Spleen (tissue), 11 donors: ENCODE data around the gene CEP44. TPM values are rescaled to one million over a fixed set of nuclear protein-coding genes. Genes with fewer than 3 reads are reported as not detected.

ENCODE experiments used
- DNase-seq: peaks from one replicate; pipeline ENCODE4 v3.0.0-alpha.2; 2020
- H3K27ac ChIP-seq, 8 donors: fragments of 200-600 bp; sonication (generic) in 7 of 8; 1 replicate in 4 of 8; 2 replicates in 4 of 8; pipeline versions ENCODE4 v1.5.0 to v1.8.0; 2016 to 2021; ENCODE audit warnings: inconsistent platforms in 4 of 8, mild to moderate bottlenecking in 4 of 8, moderate library complexity in 1 of 8
- H3K27me3 ChIP-seq, 7 donors: fragments of 200-600 bp; sonication (generic) in 6 of 7; replicated peaks in 1 of 7; 1 replicate in 4 of 7; 2 replicates in 3 of 7; pipeline versions ENCODE4 v1.5.0 to v1.8.0; 2016 to 2021; ENCODE audit warnings: inconsistent platforms in 3 of 7, mild to moderate bottlenecking in 1 of 7
- H3K36me3 ChIP-seq, 6 donors: fragments of 200-600 bp; sonication (generic) in 5 of 6; 1 replicate in 4 of 6; 2 replicates in 2 of 6; pipeline versions ENCODE4 v1.5.0 to v1.8.0; 2016 to 2021; ENCODE audit warnings: inconsistent platforms in 2 of 6
- H3K4me1 ChIP-seq, 6 donors: fragments of 200-600 bp; sonication (generic) in 5 of 6; 1 replicate in 3 of 6; 2 replicates in 3 of 6; pipeline versions ENCODE4 v1.5.0 to v1.8.0; 2016 to 2021; ENCODE audit warnings: inconsistent platforms in 3 of 6
- H3K4me3 ChIP-seq, 8 donors: fragments of 200-600 bp; sonication (generic) in 7 of 8; 1 replicate in 4 of 8; 2 replicates in 4 of 8; pipeline versions ENCODE4 v1.5.0 to v1.8.0; 2016 to 2021; ENCODE audit warnings: inconsistent platforms in 4 of 8, mild to moderate bottlenecking in 4 of 8, moderate library complexity in 2 of 8
- H3K9me3 ChIP-seq, 8 donors: fragments of 200-600 bp; sonication (generic) in 7 of 8; 1 replicate in 4 of 8; 2 replicates in 4 of 8; pipeline versions ENCODE4 v1.5.0 to v1.8.0; 2016 to 2021; ENCODE audit warnings: inconsistent platforms in 4 of 8
- POLR2A ChIP-seq, 3 donors: fragments of 450-650 bp; IDR thresholded peaks; one replicate each; pipeline ENCODE4 v1.5.1; 2017; ENCODE audit warnings: antibody characterized with exemption in 3 of 3, mild to moderate bottlenecking in 1 of 3
- POLR2AphosphoS5 ChIP-seq, 3 donors: sonication (generic); formaldehyde crosslinking; IDR thresholded peaks; one replicate each; pipeline ENCODE4 v1.5.1; 2017; ENCODE audit warnings: antibody characterized with exemption in 3 of 3
- WGBS, 5 donors: extraction: QIAGEN DNeasy Blood & Tissue Kit in 3 of 5; methylation state at CpG; one replicate each; pipeline versions ENCODE4 v1.1.5 to v1.1.7; 2013 to 2018; 5-methylcytosine and 5-hydroxymethylcytosine counted together
- intact Hi-C: fragments of 100-400 bp; cut with DNase I; formaldehyde crosslinking; loops from one replicate; pipeline ENCODE4 v1.15.0; 2023; ENCODE audit warnings: low total_unique reads
- polyA plus RNA-seq, 3 donors: library from polyadenylated mRNA; stranded (reverse); fragments of 200-250 nt; gene quantifications; one replicate each; pipeline ENCODE4 v1.2.1, GENCODE V29; 2013
- total RNA-seq, 7 donors: library from RNA; depleted of rRNA in 3 of 7; stranded (reverse); fragments of >200 nt in 3 of 7; fragmentation: NEBNext Ultra II Directional in 4 of 7; extraction: Animal tissue kit (Norgen Biotek cat#: 25700) in 4 of 7; gene quantifications; one replicate each; pipeline versions ENCODE4 v1.1.0 to v1.2.1, GENCODE V29; 2016 to 2021
- TF ChIP-seq, protein P1 (sequence below), 11 experiments: fragments of 200-600 bp in 7 of 11; fragments of 450-650 bp in 4 of 11; sonication (generic) in 4 of 11; IDR thresholded peaks in 8 of 11; conservative IDR thresholded peaks in 3 of 11; 1 replicate in 7 of 11; 2 replicates in 4 of 11; pipeline versions ENCODE4 v1.4.0 to v1.8.0; 2016 to 2021; ENCODE audit warnings: antibody characterized with exemption in 11 of 11, inconsistent platforms in 4 of 11, mild to moderate bottlenecking in 1 of 11
- donor health status: healthy with polysubstance abuse.
- donor health status: DM: no; HTN: no; CAD: no; lungs with moderate emphysema.
- donor health status: DM: no; HTN: no; CAD: no.
- donor health status: Bipolar disorder and iron deficiency.
- donor health status: healthy.
- donor health status: DM: no; HTN: no; CAD: no.
- donor health status: DM: yes; HTN: yes; CAD: no.

The CEP44 gene
- total and polyA plus RNA-seq, 10 donors = 5.6 to 27.7 (median 15.9) TPM

GRCh38 chr4:174312993-174313392 lies 29.3 kb downstream of the CEP44 start:
- Histone ChIP-seq H3K4me3 (no peak overlapping the region), H3K36me3 (peaks cover 0 to 92% (median 26%) of the 10 kb centered on the region in 6 donors), H3K27ac (no peak overlapping the region), H3K27me3 (no peaks in the 10 kb centered on the region), H3K4me1 (no peaks in the 10 kb centered on the region), H3K9me3 (no peaks in the 10 kb centered on the region)
- TF ChIP-seq, protein P1, sequence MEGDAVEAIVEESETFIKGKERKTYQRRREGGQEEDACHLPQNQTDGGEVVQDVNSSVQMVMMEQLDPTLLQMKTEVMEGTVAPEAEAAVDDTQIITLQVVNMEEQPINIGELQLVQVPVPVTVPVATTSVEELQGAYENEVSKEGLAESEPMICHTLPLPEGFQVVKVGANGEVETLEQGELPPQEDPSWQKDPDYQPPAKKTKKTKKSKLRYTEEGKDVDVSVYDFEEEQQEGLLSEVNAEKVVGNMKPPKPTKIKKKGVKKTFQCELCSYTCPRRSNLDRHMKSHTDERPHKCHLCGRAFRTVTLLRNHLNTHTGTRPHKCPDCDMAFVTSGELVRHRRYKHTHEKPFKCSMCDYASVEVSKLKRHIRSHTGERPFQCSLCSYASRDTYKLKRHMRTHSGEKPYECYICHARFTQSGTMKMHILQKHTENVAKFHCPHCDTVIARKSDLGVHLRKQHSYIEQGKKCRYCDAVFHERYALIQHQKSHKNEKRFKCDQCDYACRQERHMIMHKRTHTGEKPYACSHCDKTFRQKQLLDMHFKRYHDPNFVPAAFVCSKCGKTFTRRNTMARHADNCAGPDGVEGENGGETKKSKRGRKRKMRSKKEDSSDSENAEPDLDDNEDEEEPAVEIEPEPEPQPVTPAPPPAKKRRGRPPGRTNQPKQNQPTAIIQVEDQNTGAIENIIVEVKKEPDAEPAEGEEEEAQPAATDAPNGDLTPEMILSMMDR (IDR thresholded peaks at IDR 0.05 in 8 of 11, conservative IDR thresholded peaks at IDR 0.05 in 3 of 11) = no peak
- TF ChIP-seq POLR2AphosphoS5 (IDR thresholded peaks at IDR 0.05) = no peak
- TF ChIP-seq POLR2A (IDR thresholded peaks at IDR 0.05) = no peak
- no peak for DNase-seq
- WGBS, 5 donors = 87 to 94% (median 89%) methylated on average over 3 of the region's 3 CpGs
- intact Hi-C loops = no loop called here

DNA sequence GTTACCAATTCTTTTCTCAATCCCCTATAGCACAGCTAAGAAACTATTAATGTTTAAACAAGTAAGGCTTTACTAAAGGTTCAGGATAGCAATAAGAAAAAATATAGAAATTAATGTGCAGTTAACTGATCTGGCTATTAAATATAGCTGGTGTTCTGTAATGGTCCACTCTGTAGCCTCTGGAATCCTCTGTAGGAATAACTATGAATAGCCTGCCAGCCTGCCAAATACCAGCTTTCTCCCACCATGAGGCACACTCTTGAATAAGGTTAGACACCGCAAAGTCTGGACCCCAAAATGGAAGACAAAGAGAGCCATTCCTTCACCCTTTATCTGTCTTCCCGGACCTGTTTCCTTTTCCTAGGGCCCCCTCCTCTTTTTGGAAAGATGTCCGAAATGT lies 30.6 kb downstream of the CEP44 start:
- 96 to 99% (median 97%) methylated on average over 3 of the region's 3 CpGs for WGBS, 5 donors
- intact Hi-C loops = no loop called here

GRCh38 chr4:174314770-174315169 lies 31.1 kb downstream of the CEP44 start:
- Histone ChIP-seq H3K9me3 (no peaks in the 10 kb centered on the region), H3K4me3 (no peak overlapping the region), H3K36me3 (peaks cover 0 to 88% (median 22%) of the 10 kb centered on the region in 6 donors), H3K27me3 (no peaks in the 10 kb centered on the region), H3K27ac (no peak overlapping the region), H3K4me1 (no peaks in the 10 kb centered on the region)
- intact Hi-C loops = no loop called here
- DNase-seq = no peak
- TF ChIP-seq, protein P1 (IDR thresholded peaks at IDR 0.05 in 8 of 11, conservative IDR thresholded peaks at IDR 0.05 in 3 of 11) = no peak
- TF ChIP-seq POLR2AphosphoS5 (IDR thresholded peaks at IDR 0.05) (no peak), POLR2A (IDR thresholded peaks at IDR 0.05) (no peak)
- 71 to 89% (median 86%) methylated on average over 3 of the region's 3 CpGs for WGBS, 5 donors

More for the DNA sequence above, 30.6 kb downstream of the CEP44 start:
- Histone ChIP-seq H3K27me3 (no peaks in the 10 kb centered on the region), H3K4me1 (no peaks in the 10 kb centered on the region), H3K9me3 (no peaks in the 10 kb centered on the region), H3K4me3 (no peak overlapping the region), H3K27ac (no peak overlapping the region), H3K36me3 (peaks cover 0 to 92% (median 24%) of the 10 kb centered on the region in 6 donors)
- DNase-seq = no peak
- TF ChIP-seq POLR2A (IDR thresholded peaks at IDR 0.05) = no peak

DNA sequence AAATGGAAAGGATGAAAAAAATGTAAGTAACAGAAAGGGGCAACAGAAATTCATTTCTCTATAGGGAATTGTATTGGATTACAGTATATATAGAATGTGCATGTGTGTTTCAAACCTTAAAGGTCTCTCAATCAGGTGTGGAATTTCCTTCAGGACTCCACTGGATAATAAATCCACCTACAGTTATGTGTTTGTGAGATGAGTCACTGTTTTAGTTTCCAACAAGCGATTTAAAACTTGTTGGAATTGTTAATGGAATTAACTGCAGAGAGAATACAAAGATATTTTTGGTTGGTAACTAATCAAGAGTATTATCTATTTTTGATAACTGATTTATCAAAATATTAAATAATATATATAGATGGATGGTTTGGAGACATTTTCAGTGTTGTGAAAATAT lies 32.8 kb downstream of the CEP44 start:
- H3K9me3 ChIP-seq = no peaks in the 10 kb centered on the region
- no peaks in the 10 kb centered on the region for H3K4me1 ChIP-seq
- DNase-seq = no peak
- H3K27me3 ChIP-seq = no peaks in the 10 kb centered on the region
- H3K4me3 ChIP-seq = no peak overlapping the region
- intact Hi-C loops = no loop called here
- TF ChIP-seq POLR2AphosphoS5 (IDR thresholded peaks at IDR 0.05) (no peak), POLR2A (IDR thresholded peaks at IDR 0.05) (no peak)
- TF ChIP-seq, protein P1 (IDR thresholded peaks at IDR 0.05 in 8 of 11, conservative IDR thresholded peaks at IDR 0.05 in 3 of 11) = no peak
- WGBS, 5 donors = 92 to 100% (median 94%) methylated on average over 1 of the region's 1 CpG
- H3K27ac ChIP-seq = no peak overlapping the region
- H3K36me3 ChIP-seq = peaks cover 0 to 80% (median 14%) of the 10 kb centered on the region in 6 donors

GRCh38 chr4:174316954-174317353 lies 33.2 kb downstream of the CEP44 start:
- TF ChIP-seq, protein P1 (IDR thresholded peaks at IDR 0.05 in 8 of 11, conservative IDR thresholded peaks at IDR 0.05 in 3 of 11) = no peak
- no peak for TF ChIP-seq POLR2AphosphoS5 (IDR thresholded peaks at IDR 0.05)
- no peak for TF ChIP-seq POLR2A (IDR thresholded peaks at IDR 0.05)
- no peaks in the 10 kb centered on the region for H3K27me3 ChIP-seq
- no peak overlapping the region for H3K27ac ChIP-seq
- intact Hi-C loops = no loop called here
- WGBS, 5 donors = 50 to 79% (median 72%) methylated on average over 2 of the region's 2 CpGs
- no peak for DNase-seq
- no peaks in the 10 kb centered on the region for H3K4me1 ChIP-seq
- H3K4me3 ChIP-seq = no peak overlapping the region
- peaks cover 0 to 76% (median 12%) of the 10 kb centered on the region in 6 donors for H3K36me3 ChIP-seq
- H3K9me3 ChIP-seq = no peaks in the 10 kb centered on the region
